ENCODE results near the gene PRMT2. TPM values are rescaled to one million over a fixed set of nuclear protein-coding genes. Genes with fewer than 3 reads are reported as not detected.

The PRMT2 gene
- polyA plus RNA-seq, 1 donor, result 88.7 TPM

DNA sequence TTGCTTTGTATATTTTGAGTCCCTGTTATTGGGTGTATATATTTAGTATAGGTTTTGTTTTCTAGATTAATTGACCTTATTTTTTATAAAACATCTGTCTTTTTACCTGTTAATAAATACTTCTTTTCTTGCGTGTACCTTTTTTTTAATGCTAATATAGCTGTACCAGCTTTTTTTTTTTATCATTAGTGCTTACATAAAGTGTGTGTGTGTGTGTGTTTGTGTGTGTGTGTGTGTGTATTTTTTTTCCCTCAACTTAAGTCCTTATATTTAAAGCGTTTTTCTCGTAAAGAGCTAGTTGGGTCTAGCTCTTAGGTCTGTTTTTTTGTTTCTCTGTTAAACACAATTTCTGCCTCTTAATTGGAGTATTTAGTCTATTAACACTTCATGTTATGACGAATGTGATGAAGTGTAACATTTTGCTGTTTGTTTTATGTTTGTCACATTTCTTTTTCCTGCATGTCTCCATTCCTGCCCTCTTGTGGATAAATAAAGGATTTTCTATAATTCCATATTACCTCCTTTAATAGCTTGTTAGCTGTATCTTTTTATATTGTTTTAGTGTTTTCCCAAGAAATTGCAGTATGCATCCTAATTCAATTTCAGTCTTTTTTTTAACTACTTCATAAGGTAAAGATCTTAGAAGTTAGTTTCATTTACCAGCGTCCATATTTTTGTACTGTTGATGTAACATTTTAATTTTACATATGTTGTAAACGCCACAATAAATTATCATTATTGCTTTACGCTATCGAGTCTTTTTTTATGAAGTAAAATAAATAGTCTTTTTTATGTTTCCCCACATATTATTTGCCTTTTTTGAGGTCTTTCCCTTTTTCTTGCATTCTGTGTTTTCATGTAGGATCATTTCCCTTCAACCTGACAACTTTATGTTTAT is 4.3 kb downstream of the PRMT2 start:
- Histone ChIP-seq H3K27me3 (ENCODE audit: control insufficient read depth, insufficient read depth, low read length) (no peaks in the 10 kb centered on the region), H3K9me3 (ENCODE audit: control insufficient read depth, low read depth, low read length) (no peaks in the 10 kb centered on the region), H3K4me3 (ENCODE audit: low read length) (no peak overlapping the region), H3K36me3 (ENCODE audit: control insufficient read depth, insufficient read depth, low read length) (peaks cover 35% of the 10 kb centered on the region), H3K27ac (ENCODE audit: low read length) (no peak overlapping the region), H3K4me1 (ENCODE audit: control insufficient read depth, insufficient read depth, low read length) (peaks cover 3% of the 10 kb centered on the region)
- WGBS (ENCODE audit: insufficient coverage, low lambda C conversion rate), result 100% methylated on average over 6 of the region's 8 CpGs
- no peak for DNase-seq

DNA sequence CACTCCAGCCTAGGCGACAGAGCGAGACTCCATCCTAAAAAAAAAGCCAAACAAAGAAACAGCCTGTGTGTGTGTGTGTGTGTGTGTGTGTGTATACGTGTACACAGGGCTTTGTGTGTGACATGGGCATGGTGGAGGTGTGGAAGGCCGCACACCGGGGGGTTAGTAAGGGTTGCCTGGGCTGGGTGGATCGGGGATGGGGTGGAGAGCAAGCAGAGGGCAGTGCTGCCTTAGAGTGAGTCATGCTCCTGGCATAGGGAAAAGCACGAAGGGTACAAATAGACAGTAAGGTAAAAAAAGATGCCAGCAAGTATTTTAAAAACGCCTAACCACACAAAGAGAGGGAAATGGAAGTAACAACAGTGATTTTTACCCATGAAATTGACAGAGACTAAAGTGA is 6.2 kb downstream of the PRMT2 start:
- H3K4me1 ChIP-seq (ENCODE audit: control insufficient read depth, insufficient read depth, low read length), result peaks cover 3% of the 10 kb centered on the region
- WGBS (ENCODE audit: insufficient coverage, low lambda C conversion rate), result 87% methylated on average over 4 of the region's 8 CpGs
- no peak for DNase-seq
- H3K4me3 ChIP-seq (ENCODE audit: low read length), result no peak overlapping the region
- H3K9me3 ChIP-seq (ENCODE audit: control insufficient read depth, low read depth, low read length), result no peaks in the 10 kb centered on the region
- no peak overlapping the region for H3K27ac ChIP-seq (ENCODE audit: low read length)
- H3K36me3 ChIP-seq (ENCODE audit: control insufficient read depth, insufficient read depth, low read length), result peaks cover 53% of the 10 kb centered on the region
- no peaks in the 10 kb centered on the region for H3K27me3 ChIP-seq (ENCODE audit: control insufficient read depth, insufficient read depth, low read length)

DNA sequence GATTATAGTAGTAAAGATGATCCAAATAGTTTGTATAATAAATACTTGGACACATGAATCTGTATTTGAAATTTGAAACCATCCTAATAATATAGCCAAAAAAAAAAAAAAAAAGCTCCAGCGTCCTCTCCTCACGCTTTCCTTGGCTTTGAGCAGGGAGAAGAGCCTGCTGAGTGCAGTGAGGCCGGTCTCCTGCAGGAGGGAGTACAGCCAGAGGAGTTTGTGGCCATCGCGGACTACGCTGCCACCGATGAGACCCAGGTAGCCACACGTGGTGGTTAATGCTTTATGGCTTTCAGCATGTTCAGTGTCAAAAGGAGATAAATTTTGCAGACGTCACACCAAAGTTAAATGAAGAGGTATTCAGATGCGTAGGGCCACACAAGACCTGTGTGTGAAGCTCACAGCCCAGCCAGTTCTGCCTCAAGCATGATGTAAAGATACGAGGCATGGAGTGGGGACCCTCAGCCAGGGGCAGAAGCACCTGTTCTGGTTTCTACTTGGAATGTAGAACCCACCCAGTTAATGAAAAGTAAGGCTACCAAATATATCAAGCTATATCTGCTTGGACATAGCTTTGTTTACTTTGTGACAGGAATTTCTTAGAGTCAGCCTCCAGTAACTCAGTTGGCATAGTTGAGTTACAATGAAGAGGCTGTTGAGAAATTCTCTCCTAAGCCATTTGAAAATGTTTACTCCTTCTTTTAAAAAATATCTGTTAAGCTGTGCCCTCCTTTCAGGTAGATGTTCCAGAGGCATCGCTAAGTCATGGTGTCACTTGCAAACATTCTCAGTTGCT is 8.1 kb downstream of the PRMT2 start:
- H3K4me1 ChIP-seq (ENCODE audit: control insufficient read depth, insufficient read depth, low read length), result no peaks in the 10 kb centered on the region
- no peak for DNase-seq
- no peaks in the 10 kb centered on the region for H3K9me3 ChIP-seq (ENCODE audit: control insufficient read depth, low read depth, low read length)
- no peak overlapping the region for H3K27ac ChIP-seq (ENCODE audit: low read length)
- H3K4me3 ChIP-seq (ENCODE audit: low read length), result no peak overlapping the region
- WGBS (ENCODE audit: insufficient coverage, low lambda C conversion rate), result 80% methylated on average over 1 of the region's 12 CpGs
- no peaks in the 10 kb centered on the region for H3K27me3 ChIP-seq (ENCODE audit: control insufficient read depth, insufficient read depth, low read length)
- peaks cover 56% of the 10 kb centered on the region for H3K36me3 ChIP-seq (ENCODE audit: control insufficient read depth, insufficient read depth, low read length)

DNA sequence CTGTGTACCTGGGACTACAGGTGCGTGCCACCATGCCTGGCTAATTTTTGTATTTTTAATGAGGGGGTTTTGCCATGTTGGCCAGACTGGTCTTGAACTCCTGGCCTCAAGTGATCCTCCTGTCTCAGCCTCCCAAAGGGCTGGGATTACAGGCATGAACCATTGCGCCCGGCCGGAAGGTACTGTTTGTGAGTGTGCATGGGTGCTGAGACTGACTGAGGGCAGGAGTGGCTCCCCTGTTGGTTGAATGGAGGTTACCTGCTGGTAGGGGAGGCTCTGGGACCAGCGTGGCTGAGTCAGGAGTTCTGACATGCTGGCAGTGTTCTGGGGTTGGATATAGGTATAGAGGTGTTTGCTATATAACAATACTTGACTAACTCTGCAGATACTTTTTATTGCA is 10.4 kb downstream of the PRMT2 start:
- Histone ChIP-seq H3K36me3 (ENCODE audit: control insufficient read depth, insufficient read depth, low read length) (peaks cover 79% of the 10 kb centered on the region), H3K4me1 (ENCODE audit: control insufficient read depth, insufficient read depth, low read length) (no peaks in the 10 kb centered on the region), H3K27ac (ENCODE audit: low read length) (no peak overlapping the region), H3K4me3 (ENCODE audit: low read length) (no peak overlapping the region), H3K9me3 (ENCODE audit: control insufficient read depth, low read depth, low read length) (no peaks in the 10 kb centered on the region), H3K27me3 (ENCODE audit: control insufficient read depth, insufficient read depth, low read length) (no peaks in the 10 kb centered on the region)
- WGBS (ENCODE audit: insufficient coverage, low lambda C conversion rate), result no CpG with 5 or more reads among the region's 5 CpGs
- no peak for DNase-seq

DNA sequence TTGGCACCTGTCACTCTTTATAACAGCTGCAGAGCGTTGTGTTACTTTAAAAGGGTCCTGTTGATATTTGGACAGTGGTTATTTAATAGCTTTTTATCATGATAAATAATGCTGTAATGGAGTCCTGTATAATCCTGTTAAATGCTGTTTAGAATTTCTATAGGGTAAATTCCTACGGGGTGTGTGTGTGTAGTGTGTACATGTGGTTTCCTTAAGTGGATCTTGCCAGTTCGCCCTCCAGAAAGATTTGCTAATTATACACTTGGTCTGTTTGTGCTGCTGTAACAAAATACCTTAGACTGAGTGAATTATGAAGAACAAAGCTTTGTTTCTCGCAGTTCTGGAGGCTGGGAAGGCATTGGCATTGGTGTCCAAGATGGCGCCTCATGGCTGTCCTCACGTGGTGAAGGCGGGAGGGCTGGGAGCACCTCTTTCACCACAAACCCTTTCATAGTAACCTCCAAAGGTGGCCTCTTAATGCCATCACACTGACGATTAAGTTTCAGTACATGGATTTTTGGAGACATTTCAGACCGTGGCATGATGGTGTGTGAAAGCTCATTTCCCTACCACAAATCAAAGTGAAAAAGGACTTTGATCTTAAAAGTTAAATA is 11.2 kb downstream of the PRMT2 start:
- Histone ChIP-seq H3K4me1 (ENCODE audit: control insufficient read depth, insufficient read depth, low read length) (no peaks in the 10 kb centered on the region), H3K9me3 (ENCODE audit: control insufficient read depth, low read depth, low read length) (no peaks in the 10 kb centered on the region), H3K36me3 (ENCODE audit: control insufficient read depth, insufficient read depth, low read length) (peaks cover 80% of the 10 kb centered on the region), H3K27ac (ENCODE audit: low read length) (no peak overlapping the region), H3K4me3 (ENCODE audit: low read length) (no peak overlapping the region), H3K27me3 (ENCODE audit: control insufficient read depth, insufficient read depth, low read length) (no peaks in the 10 kb centered on the region)
- DNase-seq, result no peak
- 100% methylated on average over 1 of the region's 9 CpGs for WGBS (ENCODE audit: insufficient coverage, low lambda C conversion rate)

DNA sequence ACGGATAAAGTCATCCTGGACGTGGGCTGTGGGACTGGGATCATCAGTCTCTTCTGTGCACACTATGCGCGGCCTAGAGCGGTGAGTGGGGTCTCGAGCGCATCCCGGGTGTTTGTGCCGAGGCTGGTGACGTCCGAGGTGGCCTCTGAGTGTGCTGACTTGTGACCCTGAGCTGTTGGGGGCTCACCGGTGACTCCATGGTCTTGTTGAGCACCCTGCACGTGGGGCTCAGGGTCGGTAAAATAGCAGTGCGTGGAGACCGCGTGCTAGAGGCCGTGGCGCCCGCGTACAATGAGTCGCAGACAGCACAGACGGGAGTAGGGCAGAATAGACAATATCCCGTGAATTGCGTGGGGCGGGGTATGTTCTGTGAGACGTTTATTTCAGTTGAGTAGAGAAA is 13.1 kb downstream of the PRMT2 start:
- no peak for DNase-seq
- no CpG with 5 or more reads among the region's 27 CpGs for WGBS (ENCODE audit: insufficient coverage, low lambda C conversion rate)
- peaks cover 85% of the 10 kb centered on the region for H3K36me3 ChIP-seq (ENCODE audit: control insufficient read depth, insufficient read depth, low read length)
- H3K4me1 ChIP-seq (ENCODE audit: control insufficient read depth, insufficient read depth, low read length), result no peaks in the 10 kb centered on the region
- no peak overlapping the region for H3K27ac ChIP-seq (ENCODE audit: low read length)
- H3K9me3 ChIP-seq (ENCODE audit: control insufficient read depth, low read depth, low read length), result no peaks in the 10 kb centered on the region
- no peaks in the 10 kb centered on the region for H3K27me3 ChIP-seq (ENCODE audit: control insufficient read depth, insufficient read depth, low read length)
- H3K4me3 ChIP-seq (ENCODE audit: low read length), result no peak overlapping the region

DNA sequence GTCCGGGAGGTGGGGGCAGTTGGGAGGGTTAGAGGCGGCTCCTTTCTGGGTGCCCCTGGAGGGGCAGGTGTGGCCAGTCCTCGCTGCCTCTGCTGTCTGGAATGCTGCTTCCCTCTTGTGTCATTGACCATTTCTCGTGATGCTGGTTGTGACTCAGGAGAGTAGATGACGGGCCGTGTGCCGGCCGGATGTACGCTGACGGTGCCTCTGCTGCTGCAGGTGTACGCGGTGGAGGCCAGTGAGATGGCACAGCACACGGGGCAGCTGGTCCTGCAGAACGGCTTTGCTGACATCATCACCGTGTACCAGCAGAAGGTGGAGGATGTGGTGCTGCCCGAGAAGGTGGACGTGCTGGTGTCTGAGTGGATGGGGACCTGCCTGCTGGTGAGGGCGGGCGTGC is 13.9 kb downstream of the PRMT2 start:
- no peak overlapping the region for H3K4me3 ChIP-seq (ENCODE audit: low read length)
- no peaks in the 10 kb centered on the region for H3K27me3 ChIP-seq (ENCODE audit: control insufficient read depth, insufficient read depth, low read length)
- H3K9me3 ChIP-seq (ENCODE audit: control insufficient read depth, low read depth, low read length), result no peaks in the 10 kb centered on the region
- no peak for DNase-seq
- H3K36me3 ChIP-seq (ENCODE audit: control insufficient read depth, insufficient read depth, low read length), result peaks cover 86% of the 10 kb centered on the region
- no CpG with 5 or more reads among the region's 19 CpGs for WGBS (ENCODE audit: insufficient coverage, low lambda C conversion rate)
- H3K4me1 ChIP-seq (ENCODE audit: control insufficient read depth, insufficient read depth, low read length), result no peaks in the 10 kb centered on the region
- H3K27ac ChIP-seq (ENCODE audit: low read length), result no peak overlapping the region

DNA sequence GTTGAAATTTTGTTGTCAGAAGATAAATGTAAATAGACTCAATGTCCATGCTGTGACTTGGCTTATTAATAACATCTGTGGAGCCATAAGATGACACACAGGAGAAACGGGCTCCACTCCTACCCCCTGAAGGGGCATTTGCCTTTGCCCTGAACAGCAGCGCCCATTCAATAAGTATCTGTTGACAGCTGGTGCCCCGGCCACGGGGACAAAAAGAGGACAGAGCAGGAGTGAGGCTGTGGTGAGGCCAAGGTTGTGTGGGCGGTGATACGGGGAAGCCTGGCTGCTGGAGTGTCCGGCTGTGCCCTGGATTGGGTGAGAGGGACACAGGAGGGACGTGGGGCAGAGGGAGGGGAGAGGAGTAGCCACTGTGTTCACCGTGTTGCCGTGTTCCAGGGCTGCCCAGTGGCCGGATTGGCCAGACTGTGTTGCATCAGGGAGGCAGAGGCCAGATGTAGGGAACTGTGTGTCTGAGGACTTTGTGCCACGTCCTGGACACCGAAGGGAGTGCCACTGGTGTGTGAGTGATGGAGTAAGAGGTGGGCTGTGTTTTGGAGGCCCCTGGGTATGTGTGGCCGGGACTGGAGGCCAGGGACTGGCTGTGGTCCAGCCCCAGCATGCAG is 15.1 kb downstream of the PRMT2 start:
- H3K36me3 ChIP-seq (ENCODE audit: control insufficient read depth, insufficient read depth, low read length), result peaks cover 79% of the 10 kb centered on the region
- no peak overlapping the region for H3K4me3 ChIP-seq (ENCODE audit: low read length)
- no CpG with 5 or more reads among the region's 14 CpGs for WGBS (ENCODE audit: insufficient coverage, low lambda C conversion rate)
- no peaks in the 10 kb centered on the region for H3K9me3 ChIP-seq (ENCODE audit: control insufficient read depth, low read depth, low read length)
- H3K4me1 ChIP-seq (ENCODE audit: control insufficient read depth, insufficient read depth, low read length), result no peaks in the 10 kb centered on the region
- H3K27ac ChIP-seq (ENCODE audit: low read length), result no peak overlapping the region
- no peaks in the 10 kb centered on the region for H3K27me3 ChIP-seq (ENCODE audit: control insufficient read depth, insufficient read depth, low read length)
- DNase-seq, result no peak

DNA sequence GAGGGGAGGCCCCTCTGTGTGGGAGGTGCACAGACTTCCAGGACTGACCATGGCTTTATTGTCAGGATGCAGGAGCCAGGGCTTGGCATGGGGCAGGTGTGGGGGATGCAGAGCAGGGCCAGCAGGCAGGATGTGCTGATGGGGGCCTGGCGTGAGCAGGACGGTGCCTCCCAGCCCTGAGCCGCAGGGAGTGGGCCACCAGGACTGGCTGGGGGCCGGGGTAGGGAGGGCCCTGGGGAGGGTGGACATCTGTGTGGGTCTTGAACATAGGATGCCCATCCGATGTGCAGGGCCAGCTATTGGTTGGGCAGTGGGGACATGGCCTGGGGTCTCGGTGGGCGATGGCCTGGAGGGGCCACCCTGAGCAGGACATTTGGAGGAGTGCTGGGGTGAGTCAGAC is 15.6 kb downstream of the PRMT2 start:
- DNase-seq, result no peak
- H3K27ac ChIP-seq (ENCODE audit: low read length), result no peak overlapping the region
- no peak overlapping the region for H3K4me3 ChIP-seq (ENCODE audit: low read length)
- H3K9me3 ChIP-seq (ENCODE audit: control insufficient read depth, low read depth, low read length), result no peaks in the 10 kb centered on the region
- H3K36me3 ChIP-seq (ENCODE audit: control insufficient read depth, insufficient read depth, low read length), result peaks cover 78% of the 10 kb centered on the region
- H3K27me3 ChIP-seq (ENCODE audit: control insufficient read depth, insufficient read depth, low read length), result no peaks in the 10 kb centered on the region
- no peaks in the 10 kb centered on the region for H3K4me1 ChIP-seq (ENCODE audit: control insufficient read depth, insufficient read depth, low read length)
- WGBS (ENCODE audit: insufficient coverage, low lambda C conversion rate), result no CpG with 5 or more reads among the region's 7 CpGs

DNA sequence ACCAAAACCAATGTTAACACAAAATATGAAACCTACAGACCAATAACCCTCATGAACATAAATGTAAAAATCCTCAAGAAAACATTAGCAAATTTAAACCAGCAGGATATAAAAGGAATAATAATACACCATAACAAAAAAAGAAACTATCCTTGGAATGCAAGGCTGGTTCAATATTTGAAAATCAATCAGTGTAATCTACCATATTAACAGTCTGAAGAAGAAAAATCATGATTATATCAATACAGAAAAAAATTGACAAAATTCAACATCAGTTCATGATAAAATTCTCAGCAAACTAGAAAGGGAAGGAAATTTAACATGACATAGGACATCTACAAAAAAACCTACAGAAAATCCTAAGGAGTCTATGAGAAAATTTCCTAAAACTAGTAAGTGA is 19.8 kb downstream of the PRMT2 start:
- no peak overlapping the region for H3K4me3 ChIP-seq (ENCODE audit: low read length)
- no peaks in the 10 kb centered on the region for H3K27me3 ChIP-seq (ENCODE audit: control insufficient read depth, insufficient read depth, low read length)
- no peak overlapping the region for H3K27ac ChIP-seq (ENCODE audit: low read length)
- H3K36me3 ChIP-seq (ENCODE audit: control insufficient read depth, insufficient read depth, low read length), result peaks cover 64% of the 10 kb centered on the region
- H3K4me1 ChIP-seq (ENCODE audit: control insufficient read depth, insufficient read depth, low read length), result no peaks in the 10 kb centered on the region
- DNase-seq, result no peak
- H3K9me3 ChIP-seq (ENCODE audit: control insufficient read depth, low read depth, low read length), result no peaks in the 10 kb centered on the region

Measured in large intestine (tissue), 3 donors.